OCI-LY7 (cell line): ENCODE results near the gene PPM1L. TPM values are rescaled to one million over a fixed set of nuclear protein-coding genes. Genes with fewer than 3 reads are reported as not detected.

Source experiments
- BruUV-seq: library from RNA; stranded (reverse); fragments of 400-500 nt; replicated peaks from 2 replicates; lab custom pipeline; 2021; lab: Mats Ljungman, UMichigan
- CTCF ChIA-PET: fragments of 300-600 bp; sonication (Branson Sonifier 250); formaldehyde crosslinking; loops from one replicate; lab custom pipeline; 2022; ENCODE audit warnings: antibody characterized with exemption; ENCODE audit not compliant: unreplicated experiment; lab: Charles Lee
- POLR2A ChIA-PET: fragments of 300-600 bp; sonication (Branson Sonifier 250); formaldehyde crosslinking; loops from one replicate; lab custom pipeline; 2022; ENCODE audit warnings: antibody characterized with exemption; lab: Charles Lee
- DNase-seq: peaks from one replicate; pipeline ENCODE4 v3.0.0-alpha.2; 2015; ENCODE audit warnings: low spot score
- H2AFZ ChIP-seq: fragments of 200-600 bp; sonication (generic), shearing (Covaris generic); 2 replicates; pipeline ENCODE4 v1.6.1; 2014; ENCODE audit warnings: mild to moderate bottlenecking, antibody characterized with exemption, low read length, moderate library complexity
- H3K27ac ChIP-seq: fragments of 200-600 bp; sonication (generic); 2 replicates; pipeline ENCODE4 v1.5.1; 2014; ENCODE audit warnings: mixed run types, low read depth, mild to moderate bottlenecking, moderate library complexity, low read length, inconsistent platforms; ENCODE audit not compliant: poor library complexity, severe bottlenecking
- H3K36me3 ChIP-seq: fragments of 200-600 bp; sonication (generic); 2 replicates; pipeline ENCODE4 v1.6.1; 2014; ENCODE audit warnings: mild to moderate bottlenecking, antibody characterized with exemption, low read length, moderate library complexity, mixed read lengths; ENCODE audit not compliant: insufficient read depth
- H3K4me1 ChIP-seq: fragments of 200-600 bp; sonication (generic); 2 replicates; pipeline ENCODE4 v1.5.1; 2014; ENCODE audit warnings: mild to moderate bottlenecking, low read length; ENCODE audit not compliant: insufficient read depth, poor library complexity, severe bottlenecking
- H3K4me2 ChIP-seq: fragments of 200-600 bp; sonication (generic); 2 replicates; pipeline ENCODE4 v1.6.1; 2014; ENCODE audit warnings: mild to moderate bottlenecking, low read length
- H3K4me3 ChIP-seq: fragments of 200-600 bp; sonication (generic); 2 replicates; pipeline ENCODE4 v1.5.1; 2014; ENCODE audit warnings: mild to moderate bottlenecking, low read depth, low read length; ENCODE audit not compliant: poor library complexity, severe bottlenecking
- H3K79me2 ChIP-seq: fragments of 200-600 bp; sonication (generic); 2 replicates; pipeline ENCODE4 v1.6.1; 2016; ENCODE audit warnings: low read depth, mild to moderate bottlenecking, low read length, moderate library complexity, mixed read lengths; ENCODE audit not compliant: insufficient read depth
- H3K9me2 ChIP-seq: fragments of 200-600 bp; sonication (generic); 2 replicates; pipeline ENCODE4 v1.6.1; 2016; ENCODE audit warnings: mild to moderate bottlenecking, low read length, mixed read lengths; ENCODE audit not compliant: insufficient read depth
- H3K9me3 ChIP-seq: fragments of 200-600 bp; sonication (generic); 2 replicates; pipeline ENCODE4 v1.6.1; 2014; ENCODE audit warnings: mild to moderate bottlenecking, mixed run types, low read length, mixed read lengths
- H4K20me1 ChIP-seq: fragments of 200-600 bp; sonication (generic); 2 replicates; pipeline ENCODE4 v1.6.1; 2014; ENCODE audit warnings: mild to moderate bottlenecking, antibody characterized with exemption, low read length, moderate library complexity, mixed read lengths; ENCODE audit not compliant: insufficient read depth
- EZH2phosphoT487 ChIP-seq: fragments of 200-600 bp; sonication (generic); IDR thresholded peaks from 2 replicates; pipeline ENCODE4 v1.6.1; 2018; ENCODE audit warnings: low read depth, borderline replicate concordance, mild to moderate bottlenecking, mixed run types, antibody characterized with exemption, low read length, moderate library complexity, mixed read lengths
- intact Hi-C: fragments of 100-400 bp; cut with micrococcal nuclease; formaldehyde crosslinking; loops from one replicate; pipeline ENCODE4 v1.10.0; 2022; ENCODE audit not compliant: unreplicated experiment
- total RNA-seq, 2 experiments: library from RNA; depleted of rRNA in 1 of 2; stranded (reverse); fragments of >200 nt in 1 of 2; shearing (Covaris generic) in 1 of 2; gene quantifications; 2 replicates each; pipeline ENCODE4 v1.2.3, GENCODE V29; 2014 to 2022
- TF ChIP-seq, protein P1 (sequence below): fragments of 200-600 bp; sonication (generic); conservative IDR thresholded peaks from 2 replicates; pipeline ENCODE4 v1.5.1; 2014; ENCODE audit warnings: mild to moderate bottlenecking, antibody characterized with exemption, low read length, moderate library complexity, mixed read lengths

The PPM1L gene
- total RNA-seq, 2 experiments from 2014 or later, result 10.3 to 14.7 TPM

DNA sequence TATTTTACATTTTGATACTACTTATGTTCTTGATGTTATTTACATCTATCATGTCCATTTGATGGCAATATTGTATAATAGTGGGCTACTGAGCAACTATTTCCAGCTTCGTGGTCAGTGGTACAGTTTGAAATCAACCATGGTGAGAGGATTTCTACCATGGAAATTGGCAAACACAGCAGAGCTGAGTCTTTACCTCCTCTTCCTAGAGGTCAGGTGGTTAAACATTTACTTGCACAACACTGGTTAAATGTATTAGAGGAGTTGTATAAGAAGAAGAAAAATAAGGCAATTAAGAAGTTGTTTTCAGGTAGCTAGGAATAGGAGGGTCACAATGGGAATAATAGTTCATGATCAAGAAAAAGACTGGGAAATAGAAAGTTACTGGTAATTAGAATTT lies 7.2 kb upstream of the PPM1L start:
- H3K9me2 ChIP-seq, result no peaks in the 10 kb centered on the region
- no peaks in the 10 kb centered on the region for H3K36me3 ChIP-seq
- H3K4me2 ChIP-seq, result no peak overlapping the region
- TF ChIP-seq, protein P1, sequence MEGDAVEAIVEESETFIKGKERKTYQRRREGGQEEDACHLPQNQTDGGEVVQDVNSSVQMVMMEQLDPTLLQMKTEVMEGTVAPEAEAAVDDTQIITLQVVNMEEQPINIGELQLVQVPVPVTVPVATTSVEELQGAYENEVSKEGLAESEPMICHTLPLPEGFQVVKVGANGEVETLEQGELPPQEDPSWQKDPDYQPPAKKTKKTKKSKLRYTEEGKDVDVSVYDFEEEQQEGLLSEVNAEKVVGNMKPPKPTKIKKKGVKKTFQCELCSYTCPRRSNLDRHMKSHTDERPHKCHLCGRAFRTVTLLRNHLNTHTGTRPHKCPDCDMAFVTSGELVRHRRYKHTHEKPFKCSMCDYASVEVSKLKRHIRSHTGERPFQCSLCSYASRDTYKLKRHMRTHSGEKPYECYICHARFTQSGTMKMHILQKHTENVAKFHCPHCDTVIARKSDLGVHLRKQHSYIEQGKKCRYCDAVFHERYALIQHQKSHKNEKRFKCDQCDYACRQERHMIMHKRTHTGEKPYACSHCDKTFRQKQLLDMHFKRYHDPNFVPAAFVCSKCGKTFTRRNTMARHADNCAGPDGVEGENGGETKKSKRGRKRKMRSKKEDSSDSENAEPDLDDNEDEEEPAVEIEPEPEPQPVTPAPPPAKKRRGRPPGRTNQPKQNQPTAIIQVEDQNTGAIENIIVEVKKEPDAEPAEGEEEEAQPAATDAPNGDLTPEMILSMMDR, result no peak
- TF ChIP-seq EZH2phosphoT487, result no peak
- H3K79me2 ChIP-seq, result peaks cover 1% of the 10 kb centered on the region; the same call in 1 of the 2 replicates
- BruUV-seq, result no TSS peak
- peaks cover 5% of the 10 kb centered on the region; the same call in 1 of the 2 replicates for H4K20me1 ChIP-seq
- H2AFZ ChIP-seq, result no peak overlapping the region
- peaks cover 5% of the 10 kb centered on the region for H3K4me1 ChIP-seq
- no peak for DNase-seq
- CTCF ChIA-PET, result no interaction called here
- intact Hi-C loops, result no loop called here
- H3K4me3 ChIP-seq, result no peak overlapping the region
- H3K27ac ChIP-seq, result no peak overlapping the region
- no peaks in the 10 kb centered on the region for H3K9me3 ChIP-seq
- POLR2A ChIA-PET, result interaction anchor here (0.6 to 0.7 kb wide), 2 partner anchors 13 to 23 kb away, joined by 3 read pairs; no protein-coding TSS in a partner anchor

DNA sequence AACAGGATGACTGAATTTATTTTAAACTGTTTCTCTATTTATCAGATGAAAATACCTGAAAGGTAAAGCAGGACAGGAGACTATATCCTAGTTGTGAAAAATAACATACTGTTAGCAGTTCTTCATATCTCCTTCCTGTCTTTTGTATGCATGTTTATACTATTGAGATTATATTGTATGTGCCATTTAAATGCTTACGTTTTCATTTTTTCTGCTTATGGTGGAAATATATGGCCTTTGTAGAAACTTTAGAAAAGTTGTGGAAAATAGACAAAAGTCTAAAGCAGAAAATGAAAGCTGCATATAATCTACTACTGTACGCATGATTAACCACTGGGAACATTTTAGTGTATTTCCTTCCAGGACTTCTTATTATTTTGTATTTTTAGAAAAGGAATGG lies 2.1 kb upstream of the PPM1L start:
- peak overlapping the region; percentile 84 for H3K4me3 ChIP-seq
- ChIA-PET POLR2A (interaction anchor here (0.8 to 1.0 kb wide), 2 partner anchors 44 to 467 kb away, joined by 3 read pairs; partner anchors contain the start of gene NMD3), CTCF (no interaction called here)
- H2AFZ ChIP-seq, result peak overlapping the region; percentile 78; the same call in 1 of the 2 replicates
- H3K79me2 ChIP-seq, result peaks cover 19% of the 10 kb centered on the region; the same call in 1 of the 2 replicates
- H4K20me1 ChIP-seq, result peaks cover 8% of the 10 kb centered on the region; the same call in 1 of the 2 replicates
- H3K4me1 ChIP-seq, result peaks cover 26% of the 10 kb centered on the region
- peak overlapping the region; percentile 93 for H3K4me2 ChIP-seq
- BruUV-seq, result no TSS peak
- no peaks in the 10 kb centered on the region for H3K9me3 ChIP-seq
- TF ChIP-seq, protein P1, result no peak
- TF ChIP-seq EZH2phosphoT487, result no peak
- no peak overlapping the region for H3K27ac ChIP-seq
- no peak for DNase-seq
- no peaks in the 10 kb centered on the region for H3K9me2 ChIP-seq
- intact Hi-C loops, result loop anchor here (2.0 kb wide), 2 partner anchors 355 to 467 kb away; partner anchors contain the start of genes IFT80, NMD3 and SMC4
- no peaks in the 10 kb centered on the region for H3K36me3 ChIP-seq

DNA sequence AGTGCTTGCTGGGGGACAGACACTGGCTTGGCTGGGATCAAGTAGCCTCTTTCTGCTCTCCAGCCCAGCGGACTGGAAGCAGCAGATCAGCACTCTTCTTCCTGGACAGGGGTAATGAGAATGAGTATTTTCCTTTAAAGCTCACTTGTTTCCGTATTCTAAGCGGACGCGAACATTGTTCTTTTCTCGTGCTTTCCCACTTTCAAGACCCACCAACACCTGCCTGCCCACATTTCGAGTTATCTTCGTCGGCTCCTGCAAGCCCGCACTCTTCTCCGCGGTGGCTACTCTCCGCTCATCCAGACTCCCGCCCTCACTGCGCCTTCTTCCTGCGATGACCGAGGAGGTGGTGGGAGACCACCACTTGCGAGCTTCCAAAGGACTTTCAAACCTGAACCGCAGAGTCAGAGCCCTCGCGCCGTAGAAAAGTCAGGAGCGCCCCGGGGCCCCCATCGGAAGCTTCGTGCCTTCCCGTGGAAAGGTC lies 1.6 kb upstream of the PPM1L start:
- no peaks in the 10 kb centered on the region for H3K9me2 ChIP-seq
- ChIA-PET CTCF (no interaction called here), POLR2A (interaction anchor here (1.0 to 1.5 kb wide), 3 partner anchors 306 to 466 kb away, joined by 3 to 6 read pairs (median 3); partner anchors contain the start of gene NMD3)
- H3K4me3 ChIP-seq, result peak overlapping the region; percentile 84
- TSS peak; percentile 74 for BruUV-seq
- TF ChIP-seq EZH2phosphoT487, result no peak
- TF ChIP-seq, protein P1, result no peak
- peaks cover 19% of the 10 kb centered on the region; the same call in 1 of the 2 replicates for H3K79me2 ChIP-seq
- H3K36me3 ChIP-seq, result no peaks in the 10 kb centered on the region
- H3K4me2 ChIP-seq, result peak overlapping the region; percentile 93
- H3K4me1 ChIP-seq, result peaks cover 26% of the 10 kb centered on the region
- H4K20me1 ChIP-seq, result peaks cover 8% of the 10 kb centered on the region; the same call in 1 of the 2 replicates
- no peaks in the 10 kb centered on the region for H3K9me3 ChIP-seq
- H2AFZ ChIP-seq, result peak overlapping the region; percentile 78; the same call in 1 of the 2 replicates
- H3K27ac ChIP-seq, result peak overlapping the region; percentile 69
- peak; percentile 49 for DNase-seq
- intact Hi-C loops, result loop anchor here (2.0 kb wide), 2 partner anchors 356 to 466 kb away; partner anchors contain the start of genes IFT80, NMD3 and SMC4
